ENCODE measurements around the gene IDH1. TPM values are rescaled to one million over a fixed set of nuclear protein-coding genes. Genes with fewer than 3 reads are reported as not detected.
A peak's percentile ranks its signal among the peaks of the same experiment; 100 is the strongest.

IDH1 gene
- total and polyA plus RNA-seq, 2 donors = 88.4 to 268 TPM

GRCh38 chr2:208252716-208253492 lies 2.0 kb downstream of the IDH1 start:
- peak overlapping the region; percentile 66 for H3K27ac ChIP-seq (ENCODE audit: low read depth)
- H3K36me3 ChIP-seq (ENCODE audit: insufficient read depth) = peaks cover 2% of the 10 kb centered on the region
- peaks cover 3% of the 10 kb centered on the region for H3K4me1 ChIP-seq (ENCODE audit: insufficient read depth)
- WGBS = 66% methylated on average over 3 of the region's 3 CpGs
- peak overlapping the region; percentile 76 for H3K4me3 ChIP-seq (ENCODE audit: low read depth, low read length)
- no peak for DNase-seq (ENCODE audit: extremely low spot score)

DNA sequence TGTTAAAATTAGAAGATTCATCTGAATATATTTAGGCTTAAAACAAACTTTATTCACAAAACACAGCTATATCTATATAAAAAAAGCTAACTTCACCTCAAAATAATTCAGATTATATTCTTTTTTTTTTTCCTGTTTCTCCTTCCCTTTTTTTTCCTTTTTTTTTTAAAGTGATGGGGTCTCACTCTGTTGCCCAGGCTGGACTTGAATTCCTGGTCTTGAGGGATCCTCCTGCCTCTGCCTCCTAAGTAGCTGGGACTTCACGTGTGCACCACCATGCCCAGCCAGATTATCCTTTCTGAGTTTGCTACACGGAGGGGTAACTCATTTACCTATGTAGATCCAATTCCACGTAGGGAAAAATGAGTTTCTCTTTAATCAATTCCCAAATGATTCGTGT lies 3.8 kb downstream of the IDH1 start:
- DNase-seq (ENCODE audit: extremely low spot score) = no peak
- WGBS = 91% methylated on average over 4 of the region's 4 CpGs
- peaks cover 3% of the 10 kb centered on the region for H3K4me1 ChIP-seq (ENCODE audit: insufficient read depth)
- no peak overlapping the region for H3K4me3 ChIP-seq (ENCODE audit: low read depth, low read length)
- H3K36me3 ChIP-seq (ENCODE audit: insufficient read depth) = peaks cover 5% of the 10 kb centered on the region
- peak overlapping the region; percentile 23 for H3K27ac ChIP-seq (ENCODE audit: low read depth)

- Histone ChIP-seq H3K4me3 (ENCODE audit: low read depth, low read length) (no peak overlapping the region), H3K36me3 (ENCODE audit: insufficient read depth) (peaks cover 5% of the 10 kb centered on the region), H3K27ac (ENCODE audit: low read depth) (no peak overlapping the region), H3K4me1 (ENCODE audit: insufficient read depth) (peaks cover 1% of the 10 kb centered on the region)
- WGBS = 75% methylated on average over 2 of the region's 2 CpGs
- DNase-seq (ENCODE audit: extremely low spot score) = no peak
Measured at GRCh38 chr2:208250388-208250787, 4.5 kb downstream of the IDH1 start.

- Histone ChIP-seq H3K36me3 (ENCODE audit: insufficient read depth) (peaks cover 7% of the 10 kb centered on the region), H3K27ac (ENCODE audit: low read depth) (no peak overlapping the region), H3K4me3 (ENCODE audit: low read depth, low read length) (no peak overlapping the region), H3K4me1 (ENCODE audit: insufficient read depth) (peaks cover 1% of the 10 kb centered on the region)
- no peak for DNase-seq (ENCODE audit: extremely low spot score)
- WGBS = 89% methylated on average over 2 of the region's 2 CpGs
Measured at GRCh38 chr2:208249296-208249695, 5.6 kb downstream of the IDH1 start.

- H3K4me3 ChIP-seq (ENCODE audit: low read depth, low read length) = no peak overlapping the region
- peaks cover 1% of the 10 kb centered on the region for H3K4me1 ChIP-seq (ENCODE audit: insufficient read depth)
- peaks cover 10% of the 10 kb centered on the region for H3K36me3 ChIP-seq (ENCODE audit: insufficient read depth)
- 92% methylated on average over 3 of the region's 3 CpGs for WGBS
- DNase-seq (ENCODE audit: extremely low spot score) = no peak
- no peak overlapping the region for H3K27ac ChIP-seq (ENCODE audit: low read depth)
Measured at GRCh38 chr2:208248601-208249000, 6.3 kb downstream of the IDH1 start.

DNA sequence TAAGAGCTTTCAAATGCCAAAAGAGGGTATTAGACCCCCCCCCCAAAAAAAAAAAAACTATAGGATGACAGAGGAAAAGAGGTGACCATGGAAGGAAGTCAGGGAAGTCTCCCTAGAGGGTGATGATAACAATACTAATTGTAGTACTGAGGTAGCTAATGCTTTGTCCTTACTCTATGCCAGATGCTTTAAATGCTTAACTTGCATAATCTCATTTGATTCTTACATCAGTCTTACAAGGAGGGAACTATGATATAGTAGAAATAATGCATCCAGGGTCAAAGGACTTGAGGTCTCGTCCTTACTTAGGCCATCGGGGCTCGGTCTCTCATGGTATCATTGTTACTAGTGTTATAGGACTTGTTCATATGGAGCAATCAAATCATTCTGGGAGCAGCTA lies 9.1 kb downstream of the IDH1 start:
- Histone ChIP-seq H3K27ac (ENCODE audit: low read depth) (no peak overlapping the region), H3K4me3 (ENCODE audit: low read depth, low read length) (no peak overlapping the region), H3K36me3 (ENCODE audit: insufficient read depth) (peaks cover 8% of the 10 kb centered on the region), H3K4me1 (ENCODE audit: insufficient read depth) (peaks cover 1% of the 10 kb centered on the region)
- no peak for DNase-seq (ENCODE audit: extremely low spot score)
- WGBS = 97% methylated on average over 3 of the region's 3 CpGs

- Histone ChIP-seq H3K4me1 (ENCODE audit: insufficient read depth) (peaks cover 1% of the 10 kb centered on the region), H3K4me3 (ENCODE audit: low read depth, low read length) (no peak overlapping the region), H3K36me3 (ENCODE audit: insufficient read depth) (peaks cover 8% of the 10 kb centered on the region), H3K27ac (ENCODE audit: low read depth) (no peak overlapping the region)
- no peak for DNase-seq (ENCODE audit: extremely low spot score)
Measured at GRCh38 chr2:208244422-208244821, 10.4 kb downstream of the IDH1 start.

DNA sequence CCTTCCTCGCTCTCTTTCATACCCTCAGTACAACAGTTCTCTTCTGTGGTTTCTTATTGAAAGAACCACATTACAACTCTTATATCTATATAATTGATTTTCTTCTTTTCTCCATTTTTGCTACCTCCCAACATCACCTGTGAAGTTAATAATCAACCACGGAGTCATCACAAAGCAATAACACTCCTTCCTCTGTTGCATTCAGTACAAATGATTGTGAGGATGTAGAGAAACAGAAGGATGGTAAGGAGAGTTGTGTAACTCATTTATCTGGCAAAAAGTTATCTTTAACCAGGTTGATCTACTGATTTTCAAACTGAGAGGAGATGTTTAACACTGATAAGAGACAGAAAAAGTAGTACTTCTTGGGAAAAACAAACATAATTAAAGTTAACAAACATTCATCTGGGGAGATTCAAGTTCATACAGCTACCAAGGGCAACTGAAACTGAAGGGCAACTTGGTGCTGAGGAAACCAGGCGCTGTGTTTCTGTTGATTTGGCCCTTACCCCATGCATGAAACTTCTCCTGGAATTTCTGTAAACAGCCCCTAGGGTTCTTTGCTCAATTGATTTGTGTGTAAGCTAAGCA lies 14.2 kb downstream of the IDH1 start:
- no peak for DNase-seq (ENCODE audit: extremely low spot score)
- no peak overlapping the region for H3K4me3 ChIP-seq (ENCODE audit: low read depth, low read length)
- 93% methylated on average over 3 of the region's 3 CpGs for WGBS
- H3K4me1 ChIP-seq (ENCODE audit: insufficient read depth) = no peaks in the 10 kb centered on the region
- H3K27ac ChIP-seq (ENCODE audit: low read depth) = no peak overlapping the region
- H3K36me3 ChIP-seq (ENCODE audit: insufficient read depth) = peaks cover 11% of the 10 kb centered on the region

GRCh38 chr2:208239770-208240493 lies 14.9 kb downstream of the IDH1 start:
- Histone ChIP-seq H3K4me1 (ENCODE audit: insufficient read depth) (no peaks in the 10 kb centered on the region), H3K27ac (ENCODE audit: low read depth) (no peak overlapping the region), H3K4me3 (ENCODE audit: low read depth, low read length) (no peak overlapping the region), H3K36me3 (ENCODE audit: insufficient read depth) (peaks cover 11% of the 10 kb centered on the region)
- WGBS = 94% methylated on average over 9 of the region's 9 CpGs
- no peak for DNase-seq (ENCODE audit: extremely low spot score)

DNA sequence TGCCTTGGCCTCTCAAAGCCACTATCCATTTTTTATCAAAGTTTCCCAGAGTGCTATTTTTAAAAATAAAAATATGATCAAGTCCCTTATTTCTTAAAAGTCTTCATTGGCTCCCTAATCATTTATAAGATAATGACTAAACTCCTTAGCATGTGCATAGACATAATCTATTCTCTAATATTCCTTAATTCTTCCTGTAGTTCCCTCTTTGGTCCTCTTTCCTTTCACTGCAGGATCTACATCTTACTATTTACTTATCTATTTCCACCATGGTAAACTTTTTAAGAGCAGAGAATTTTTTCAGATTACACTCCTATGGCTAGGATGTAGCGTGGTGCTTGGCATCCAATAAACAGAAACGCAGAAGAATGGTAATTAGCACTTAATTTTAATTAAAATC lies 19.0 kb downstream of the IDH1 start:
- H3K4me1 ChIP-seq (ENCODE audit: insufficient read depth) = no peaks in the 10 kb centered on the region
- 97% methylated on average over 2 of the region's 2 CpGs for WGBS
- no peak overlapping the region for H3K4me3 ChIP-seq (ENCODE audit: low read depth, low read length)
- H3K27ac ChIP-seq (ENCODE audit: low read depth) = no peak overlapping the region
- peaks cover 5% of the 10 kb centered on the region for H3K36me3 ChIP-seq (ENCODE audit: insufficient read depth)
- DNase-seq (ENCODE audit: extremely low spot score) = no peak

DNA sequence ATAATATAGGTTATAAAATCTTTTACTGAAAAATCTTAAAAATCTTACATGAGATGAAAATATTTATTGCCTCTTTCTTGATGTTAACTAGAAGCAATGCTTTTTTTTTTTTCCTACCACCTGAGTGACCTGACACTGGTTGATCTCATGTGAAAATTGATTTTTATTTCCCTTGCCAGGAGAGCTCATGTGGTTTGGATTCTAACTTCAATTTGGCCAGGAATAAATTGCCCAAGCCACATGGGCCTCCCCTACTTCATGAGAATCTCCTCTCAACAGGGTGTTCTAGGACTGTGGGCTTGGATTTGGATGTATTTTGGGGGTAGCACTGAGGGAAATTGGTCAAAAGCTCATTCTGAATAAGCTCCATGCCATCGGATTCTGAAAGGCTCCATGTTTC lies 20.1 kb downstream of the IDH1 start:
- H3K4me3 ChIP-seq (ENCODE audit: low read depth, low read length) = no peak overlapping the region
- no peaks in the 10 kb centered on the region for H3K4me1 ChIP-seq (ENCODE audit: insufficient read depth)
- H3K27ac ChIP-seq (ENCODE audit: low read depth) = no peak overlapping the region
- WGBS = 92% methylated on average over 1 of the region's 1 CpG
- H3K36me3 ChIP-seq (ENCODE audit: insufficient read depth) = peaks cover 5% of the 10 kb centered on the region
- DNase-seq (ENCODE audit: extremely low spot score) = no peak

- no peak for DNase-seq (ENCODE audit: extremely low spot score)
- H3K27ac ChIP-seq (ENCODE audit: low read depth) = no peak overlapping the region
- WGBS = 78% methylated on average over 1 of the region's 1 CpG
- H3K4me1 ChIP-seq (ENCODE audit: insufficient read depth) = peaks cover 1% of the 10 kb centered on the region
- no peaks in the 10 kb centered on the region for H3K36me3 ChIP-seq (ENCODE audit: insufficient read depth)
- H3K4me3 ChIP-seq (ENCODE audit: low read depth, low read length) = no peak overlapping the region
Measured at GRCh38 chr2:208228476-208228875, 26.4 kb downstream of the IDH1 start.

- WGBS = 94% methylated on average over 33 of the region's 33 CpGs
- peaks cover 1% of the 10 kb centered on the region for H3K4me1 ChIP-seq (ENCODE audit: insufficient read depth)
- H3K4me3 ChIP-seq (ENCODE audit: low read depth, low read length) = no peak overlapping the region
- H3K27ac ChIP-seq (ENCODE audit: low read depth) = no peak overlapping the region
- no peak for DNase-seq (ENCODE audit: extremely low spot score)
- H3K36me3 ChIP-seq (ENCODE audit: insufficient read depth) = no peaks in the 10 kb centered on the region
Measured at GRCh38 chr2:208227581-208228232, 27.2 kb downstream of the IDH1 start.

Data from urinary bladder (tissue), 4 donors.